ENCODE data around the gene STYK1.

STYK1 gene, protein sequence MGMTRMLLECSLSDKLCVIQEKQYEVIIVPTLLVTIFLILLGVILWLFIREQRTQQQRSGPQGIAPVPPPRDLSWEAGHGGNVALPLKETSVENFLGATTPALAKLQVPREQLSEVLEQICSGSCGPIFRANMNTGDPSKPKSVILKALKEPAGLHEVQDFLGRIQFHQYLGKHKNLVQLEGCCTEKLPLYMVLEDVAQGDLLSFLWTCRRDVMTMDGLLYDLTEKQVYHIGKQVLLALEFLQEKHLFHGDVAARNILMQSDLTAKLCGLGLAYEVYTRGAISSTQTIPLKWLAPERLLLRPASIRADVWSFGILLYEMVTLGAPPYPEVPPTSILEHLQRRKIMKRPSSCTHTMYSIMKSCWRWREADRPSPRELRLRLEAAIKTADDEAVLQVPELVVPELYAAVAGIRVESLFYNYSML

DNA sequence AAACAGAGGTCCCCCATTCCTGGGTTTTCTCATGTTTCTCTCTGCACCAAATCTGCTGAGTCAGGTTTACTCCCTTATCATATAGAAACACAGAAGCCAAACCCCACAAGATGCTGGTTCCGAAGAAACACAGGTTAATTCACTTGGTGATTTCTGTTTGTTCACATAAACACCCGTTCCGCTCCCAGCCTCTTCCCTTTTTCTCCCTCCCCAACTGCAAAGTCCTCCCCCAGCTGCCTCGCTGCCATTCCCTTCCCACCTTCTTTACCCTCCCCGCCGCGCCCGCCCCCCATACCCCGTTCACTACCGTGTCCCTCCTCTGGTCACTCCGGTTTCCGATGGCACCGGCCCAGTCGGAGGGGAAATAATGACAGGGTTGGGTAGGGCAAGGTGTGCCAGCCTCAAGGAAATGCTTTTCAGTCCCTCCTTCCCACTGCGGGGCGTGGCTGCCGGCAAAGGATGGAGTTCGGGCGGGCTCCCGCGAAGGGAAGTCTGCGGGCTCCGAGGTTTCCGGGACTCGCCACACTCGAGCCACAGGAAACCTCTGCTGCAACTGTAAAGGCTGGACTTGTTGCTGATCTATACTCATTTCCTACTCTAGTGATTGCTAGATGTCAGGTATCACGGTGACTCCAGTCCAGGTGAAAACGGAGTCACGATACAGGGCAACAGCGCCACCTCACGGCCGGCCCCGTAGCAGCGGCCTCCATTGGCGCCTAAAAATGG is at the start of gene STYK1:
TSS of gene STYK1 (minus strand) at position 394 of the 726 bp plus-strand sequence. CDS start 39,434 bp downstream, outside the sequence.
- TF ChIP-seq, protein P1, sequence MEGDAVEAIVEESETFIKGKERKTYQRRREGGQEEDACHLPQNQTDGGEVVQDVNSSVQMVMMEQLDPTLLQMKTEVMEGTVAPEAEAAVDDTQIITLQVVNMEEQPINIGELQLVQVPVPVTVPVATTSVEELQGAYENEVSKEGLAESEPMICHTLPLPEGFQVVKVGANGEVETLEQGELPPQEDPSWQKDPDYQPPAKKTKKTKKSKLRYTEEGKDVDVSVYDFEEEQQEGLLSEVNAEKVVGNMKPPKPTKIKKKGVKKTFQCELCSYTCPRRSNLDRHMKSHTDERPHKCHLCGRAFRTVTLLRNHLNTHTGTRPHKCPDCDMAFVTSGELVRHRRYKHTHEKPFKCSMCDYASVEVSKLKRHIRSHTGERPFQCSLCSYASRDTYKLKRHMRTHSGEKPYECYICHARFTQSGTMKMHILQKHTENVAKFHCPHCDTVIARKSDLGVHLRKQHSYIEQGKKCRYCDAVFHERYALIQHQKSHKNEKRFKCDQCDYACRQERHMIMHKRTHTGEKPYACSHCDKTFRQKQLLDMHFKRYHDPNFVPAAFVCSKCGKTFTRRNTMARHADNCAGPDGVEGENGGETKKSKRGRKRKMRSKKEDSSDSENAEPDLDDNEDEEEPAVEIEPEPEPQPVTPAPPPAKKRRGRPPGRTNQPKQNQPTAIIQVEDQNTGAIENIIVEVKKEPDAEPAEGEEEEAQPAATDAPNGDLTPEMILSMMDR (conservative IDR thresholded peaks at IDR 0.05; ENCODE audit: low read depth, low read length) = peak; percentile 95
- peak within 1 kb of the TSS; percentile 54 for H3K4me3 ChIP-seq (ENCODE audit: low read length)
- DNase-seq (ENCODE audit: low read depth) = no peak

DNA sequence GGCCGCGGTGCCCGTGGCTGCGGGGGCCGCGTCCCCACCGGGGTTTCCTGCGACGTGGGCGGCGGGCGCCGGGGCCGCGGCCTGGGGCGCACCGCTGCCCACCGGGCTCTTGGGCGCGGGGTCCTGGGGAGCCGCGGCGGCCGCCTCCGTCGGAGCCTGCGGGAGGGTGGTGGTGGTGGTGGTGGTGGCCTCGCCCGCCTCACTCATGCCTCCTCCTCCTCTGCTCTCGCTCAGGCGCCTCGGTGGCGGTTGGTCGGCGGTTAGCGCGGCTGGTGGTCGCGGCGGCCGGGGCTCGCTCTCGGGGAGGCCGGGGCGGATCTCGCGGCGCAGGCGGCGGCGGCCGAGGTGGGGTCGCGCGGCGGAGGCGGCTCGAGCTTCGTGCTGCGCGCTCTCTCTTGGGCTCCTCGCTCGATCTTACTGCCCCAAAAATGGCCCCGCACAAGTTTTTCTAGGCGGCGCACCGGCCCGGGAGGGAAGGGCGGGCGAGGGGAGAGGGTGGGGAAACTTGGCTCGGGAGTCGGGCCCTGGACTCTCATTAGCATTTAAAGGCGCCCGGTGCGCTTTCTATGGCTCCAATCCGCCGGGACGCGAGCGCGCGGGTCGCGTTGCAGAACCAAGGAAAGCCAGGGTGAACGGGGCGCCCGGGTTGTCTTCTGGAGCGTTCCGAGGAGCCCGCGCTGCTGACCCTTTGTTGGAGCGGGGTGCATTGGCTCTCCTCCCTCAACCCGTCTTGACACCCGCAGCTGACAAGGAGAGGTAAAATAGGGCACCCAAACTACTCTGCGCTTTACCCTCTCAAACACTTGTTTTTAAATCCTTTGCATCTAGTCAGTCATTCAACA is 49.3 kb upstream of the STYK1 start, which contains the start of gene YBX3:
TSS of gene YBX3 (minus strand) at position 419 of the 842 bp plus-strand sequence. CDS start at position 207, 212 bp downstream.
- H3K4me3 ChIP-seq (ENCODE audit: low read length) = peak within 1 kb of the TSS; percentile 92
- TF ChIP-seq, protein P1 (conservative IDR thresholded peaks at IDR 0.05; ENCODE audit: low read depth, low read length) = no peak
- no peak for DNase-seq (ENCODE audit: low read depth)

DNA sequence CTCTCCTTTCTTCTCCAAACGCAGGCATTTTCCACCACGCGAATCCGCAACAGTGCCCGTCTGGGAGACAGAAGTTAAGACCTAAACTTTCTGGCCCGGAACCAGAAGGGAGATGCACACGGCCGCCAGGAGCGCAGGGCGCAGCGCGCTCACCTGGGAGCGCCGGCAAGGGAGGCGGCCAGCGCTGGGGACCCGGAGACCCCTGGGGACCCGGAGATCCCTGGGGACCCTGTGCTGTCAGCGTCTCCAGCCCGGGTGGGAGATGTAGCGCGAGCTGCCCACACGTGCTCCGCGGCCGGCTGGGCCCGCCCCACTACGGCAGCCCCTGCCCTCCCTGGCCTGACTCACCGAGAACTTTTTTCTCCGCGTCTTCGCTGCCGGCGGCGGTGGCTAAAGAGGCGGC is 48.7 kb upstream of the STYK1 start:
- TF ChIP-seq, protein P1 (conservative IDR thresholded peaks at IDR 0.05; ENCODE audit: low read depth, low read length) = peak; percentile 15
- peak overlapping the region; percentile 92 for H3K4me3 ChIP-seq (ENCODE audit: low read length)
- no peak for DNase-seq (ENCODE audit: low read depth)

DNA sequence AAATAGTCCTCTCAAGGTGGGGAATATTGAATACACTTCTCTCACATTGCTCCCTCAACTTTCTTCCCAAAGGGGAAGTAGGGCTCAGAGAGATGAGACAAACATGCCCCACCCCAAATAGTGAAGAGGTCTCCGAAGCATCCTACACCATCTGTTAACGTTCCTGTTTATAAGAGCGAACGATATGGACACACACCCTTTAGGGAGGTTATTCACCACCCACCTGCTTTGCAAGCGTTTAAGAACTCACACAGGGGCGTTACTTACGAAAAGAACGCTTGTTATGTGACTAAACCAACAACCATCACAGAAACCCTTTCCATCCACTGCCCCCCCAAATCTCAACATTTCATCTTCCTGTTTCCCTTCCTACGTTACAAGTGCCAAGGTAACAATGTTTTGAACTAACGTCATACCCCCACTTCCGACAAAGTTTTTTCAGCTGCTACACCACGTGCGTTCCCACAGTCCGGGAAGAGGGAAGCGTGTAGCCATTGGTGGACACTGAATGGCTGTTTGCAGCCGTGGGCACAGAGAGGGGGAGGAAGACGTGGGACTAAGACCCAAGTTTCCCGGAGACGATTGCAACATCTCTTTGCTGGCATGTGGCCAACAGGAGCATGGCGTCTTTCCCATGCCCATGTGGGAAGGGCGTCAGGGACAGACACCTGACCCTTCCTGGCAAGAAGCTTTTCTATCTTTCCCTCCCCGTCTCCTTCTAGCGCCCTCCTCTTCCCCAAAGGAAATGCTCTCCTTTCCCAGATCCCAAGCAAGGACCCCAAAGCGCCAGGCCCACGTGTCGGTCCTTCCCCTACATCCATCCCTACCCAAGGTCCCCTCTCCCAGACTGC is 48.0 kb upstream of the STYK1 start:
- peak overlapping the region; percentile 92 for H3K4me3 ChIP-seq (ENCODE audit: low read length)
- TF ChIP-seq, protein P1 (conservative IDR thresholded peaks at IDR 0.05; ENCODE audit: low read depth, low read length) = no peak

DNA sequence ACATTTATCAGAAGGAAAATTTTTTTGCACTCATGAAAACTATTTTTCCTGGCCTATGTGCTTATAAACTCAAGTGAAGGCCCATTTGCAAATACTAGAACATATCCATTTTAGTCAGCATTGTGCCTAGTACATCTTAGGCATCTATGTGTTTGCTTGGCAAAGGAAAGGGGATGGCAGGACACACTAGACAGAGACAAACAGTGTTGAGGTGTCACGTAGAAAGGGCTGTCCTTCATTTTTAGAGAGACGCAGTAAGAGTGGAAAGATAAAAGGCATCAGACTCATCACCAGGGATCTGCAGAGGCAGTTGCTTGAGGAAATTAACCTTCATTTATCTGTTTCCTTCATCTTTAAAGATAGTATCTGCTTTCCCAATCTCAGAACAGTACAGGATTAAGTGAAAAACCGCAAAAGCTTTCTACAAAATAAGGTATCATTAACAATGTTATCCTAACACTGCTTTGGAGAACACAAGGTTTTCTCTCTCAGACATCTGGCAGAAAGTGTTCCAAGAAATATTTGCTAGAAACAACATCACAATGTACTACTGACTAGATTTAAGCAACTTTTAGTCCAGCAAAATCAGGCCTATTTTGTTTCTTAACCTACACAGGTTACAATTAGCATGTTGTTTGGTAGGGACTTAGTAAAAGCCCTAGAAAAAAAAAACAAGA is 47.3 kb upstream of the STYK1 start:
- DNase-seq (ENCODE audit: low read depth) = no peak
- peak overlapping the region; percentile 92 for H3K4me3 ChIP-seq (ENCODE audit: low read length)
- TF ChIP-seq, protein P1 (conservative IDR thresholded peaks at IDR 0.05; ENCODE audit: low read depth, low read length) = no peak

More for the DNA sequence above, 48.0 kb upstream of the STYK1 start:
- peak; percentile 95 for DNase-seq (ENCODE audit: low read depth)

Measured in retinal pigment epithelial cell (primary cell).